Fibroblast of skin of right quadriceps (primary cell): ENCODE data around the gene ASAP2.

Experiments
- DNase-seq: peaks from one replicate; pipeline ENCODE4 v3.0.0-alpha.2; 2013

The ASAP2 gene

GRCh38 chr2:9445089-9445488 lies 238.5 kb downstream of the ASAP2 start:
- DNase-seq, result no peak

- DNase-seq, result no peak
These were observed 244.6 kb downstream of the ASAP2 start for GRCh38 chr2:9451231-9451630.
